NOMO-1 treated with DMSO at 0.1 percent for 48 hours (cell line): ENCODE results near the gene OSBPL5.

Experiments
- DNase-seq: peaks from one replicate; lab custom pipeline; 2025; ENCODE audit not compliant: unreplicated experiment; lab: John Stamatoyannopoulos, UW

Gene OSBPL5

GRCh38 chr11:3041699-3042441 is 123.2 kb downstream of the OSBPL5 start:
- DNase-seq: no peak

GRCh38 chr11:3040881-3041280 is 124.2 kb downstream of the OSBPL5 start:
- no peak for DNase-seq

GRCh38 chr11:3037945-3038271 is 127.2 kb downstream of the OSBPL5 start:
- DNase-seq: no peak
